HEK293T (cell line): Measurements from ENCODE around the gene TRIM72.
"Not testable (repeated sequence)": the region's sequence is repeated elsewhere in the genome, so short reads cannot be mapped to it uniquely, and the experiment has no call there.

Experiments
- CTCF ChIA-PET: fragments of 350-600 bp; formaldehyde crosslinking; extraction: SDS; loops from one replicate; lab custom pipeline; 2021; ENCODE audit warnings: antibody characterized with exemption, inconsistent platforms; lab: Yijun Ruan, JAX
- POLR2A ChIA-PET: fragments of 350-600 bp; formaldehyde crosslinking; extraction: SDS; loops from one replicate; lab custom pipeline; 2020; ENCODE audit warnings: antibody characterized with exemption, inconsistent platforms; lab: Yijun Ruan, JAX
- DNase-seq: peaks from one replicate; pipeline ENCODE4 v3.0.0; 2012; ENCODE audit warnings: mixed read lengths; ENCODE audit errors: extremely low spot score
- ARNT ChIP-seq: fragments of 450-650 bp; IDR thresholded peaks from 2 replicates; pipeline ENCODE4 v1.6.1; 2017; ENCODE audit warnings: mild to moderate bottlenecking
- BHLHE40 ChIP-seq: fragments of 450-650 bp; IDR thresholded peaks from 2 replicates; pipeline ENCODE4 v1.6.1; 2016; ENCODE audit warnings: mild to moderate bottlenecking, moderate library complexity, borderline replicate concordance
- CTBP1 ChIP-seq: fragments of 450-650 bp; IDR thresholded peaks from 2 replicates; pipeline ENCODE4 v1.6.1; 2016; ENCODE audit warnings: borderline replicate concordance
- ELF4 ChIP-seq: fragments of 450-650 bp; IDR thresholded peaks from 2 replicates; pipeline ENCODE4 v1.6.1; 2017; ENCODE audit warnings: antibody characterized with exemption
- FOXA1 ChIP-seq: fragments of 450-650 bp; IDR thresholded peaks from 2 replicates; pipeline ENCODE4 v1.6.1; 2016; ENCODE audit warnings: mild to moderate bottlenecking
- FOXK2 ChIP-seq: fragments of 450-650 bp; IDR thresholded peaks from 2 replicates; pipeline ENCODE4 v1.6.1; 2016; ENCODE audit warnings: mild to moderate bottlenecking
- FOXM1 ChIP-seq: fragments of 450-650 bp; IDR thresholded peaks from 2 replicates; pipeline ENCODE4 v1.6.1; 2017; ENCODE audit warnings: mild to moderate bottlenecking, borderline replicate concordance
- HDGF ChIP-seq: fragments of 450-650 bp; IDR thresholded peaks from 2 replicates; pipeline ENCODE4 v1.6.1; 2017; ENCODE audit warnings: antibody characterized with exemption, borderline replicate concordance
- L3MBTL2 ChIP-seq: fragments of 450-650 bp; conservative IDR thresholded peaks from 2 replicates; pipeline ENCODE4 v1.6.1; 2016; ENCODE audit warnings: mild to moderate bottlenecking
- LEF1 ChIP-seq: fragments of 450-650 bp; IDR thresholded peaks from 2 replicates; pipeline ENCODE4 v1.6.1; 2017; ENCODE audit warnings: mild to moderate bottlenecking, borderline replicate concordance
- NFRKB ChIP-seq: fragments of 450-650 bp; IDR thresholded peaks from 2 replicates; pipeline ENCODE4 v1.6.1; 2016; ENCODE audit warnings: mild to moderate bottlenecking, moderate library complexity
- SP1 ChIP-seq: fragments of 450-650 bp; IDR thresholded peaks from 2 replicates; pipeline ENCODE4 v1.6.1; 2017
- SUZ12 ChIP-seq: fragments of 450-650 bp; IDR thresholded peaks from 2 replicates; pipeline ENCODE4 v1.6.1; 2016; ENCODE audit warnings: mild to moderate bottlenecking
- TARDBP ChIP-seq: fragments of 450-650 bp; IDR thresholded peaks from 2 replicates; pipeline ENCODE4 v1.6.1; 2016
- ZNF384 ChIP-seq: fragments of 450-650 bp; IDR thresholded peaks from 2 replicates; pipeline ENCODE4 v1.6.1; 2016
- TF ChIP-seq, protein P1 (sequence below): fragments of 450-650 bp; IDR thresholded peaks from 2 replicates; pipeline ENCODE4 v1.6.1; 2016

TRIM72 gene

DNA sequence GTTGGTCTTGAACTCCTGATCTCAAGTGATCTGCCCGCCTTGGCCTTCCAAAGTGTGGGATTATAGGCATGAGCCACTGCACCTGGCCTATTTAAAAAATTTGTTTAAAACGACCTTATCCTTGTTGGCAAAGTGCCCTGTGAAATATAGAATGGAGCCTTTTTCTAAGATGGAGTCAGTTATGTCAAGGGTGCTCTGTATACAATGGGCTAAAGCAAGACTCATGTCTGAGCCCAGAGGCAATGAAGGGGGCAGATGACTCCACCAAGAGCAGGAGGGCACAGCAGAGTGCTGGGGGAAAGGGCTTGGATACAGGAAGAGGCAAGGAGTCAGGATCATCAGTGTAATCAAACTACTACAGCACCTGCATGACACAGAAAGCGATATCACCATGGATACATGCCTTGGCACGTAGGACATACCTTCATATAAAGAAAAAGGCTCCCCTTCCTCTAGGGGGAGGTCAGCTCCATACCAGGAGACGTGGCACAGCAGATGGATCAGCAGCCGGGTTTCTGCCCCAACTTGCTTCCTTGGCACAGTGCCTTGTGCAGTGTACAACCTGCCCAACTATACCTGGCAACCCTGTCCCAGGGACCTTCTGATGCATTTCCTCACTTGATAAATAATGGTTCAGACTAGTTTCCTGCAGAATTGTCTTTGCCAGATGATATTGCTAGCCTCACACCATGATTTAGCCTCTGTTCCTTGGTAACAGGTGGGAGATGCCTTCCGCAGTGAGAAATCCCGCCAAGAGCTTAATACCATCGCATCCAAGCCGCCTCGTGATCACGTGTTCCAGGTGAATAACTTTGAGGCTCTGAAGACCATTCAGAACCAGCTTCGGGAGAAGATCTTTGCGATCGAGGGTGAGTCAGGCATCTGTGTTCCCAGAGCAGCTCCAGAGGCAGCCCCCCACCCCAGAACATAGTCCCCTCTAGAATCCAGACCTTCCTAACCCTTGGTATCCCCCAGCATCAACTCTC lies 61.2 kb downstream of the TRIM72 start:
- TF ChIP-seq NFRKB = no peak
- no peak for TF ChIP-seq TARDBP
- TF ChIP-seq, protein P1, sequence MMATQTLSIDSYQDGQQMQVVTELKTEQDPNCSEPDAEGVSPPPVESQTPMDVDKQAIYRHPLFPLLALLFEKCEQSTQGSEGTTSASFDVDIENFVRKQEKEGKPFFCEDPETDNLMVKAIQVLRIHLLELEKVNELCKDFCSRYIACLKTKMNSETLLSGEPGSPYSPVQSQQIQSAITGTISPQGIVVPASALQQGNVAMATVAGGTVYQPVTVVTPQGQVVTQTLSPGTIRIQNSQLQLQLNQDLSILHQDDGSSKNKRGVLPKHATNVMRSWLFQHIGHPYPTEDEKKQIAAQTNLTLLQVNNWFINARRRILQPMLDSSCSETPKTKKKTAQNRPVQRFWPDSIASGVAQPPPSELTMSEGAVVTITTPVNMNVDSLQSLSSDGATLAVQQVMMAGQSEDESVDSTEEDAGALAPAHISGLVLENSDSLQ = no peak
- TF ChIP-seq LEF1 = no peak
- TF ChIP-seq SP1 = no peak
- no peak for TF ChIP-seq ELF4
- no peak for TF ChIP-seq BHLHE40
- no peak for TF ChIP-seq FOXK2
- no peak for TF ChIP-seq FOXA1
- TF ChIP-seq CTBP1 = no peak
- TF ChIP-seq SUZ12 = no peak
- TF ChIP-seq ZNF384 = no peak
- TF ChIP-seq FOXM1 = no peak
- TF ChIP-seq L3MBTL2 = no peak
- no peak for TF ChIP-seq HDGF
- TF ChIP-seq ARNT = no peak
- ChIA-PET CTCF (no interaction called here), POLR2A (no interaction called here)
- DNase-seq = no peak

DNA sequence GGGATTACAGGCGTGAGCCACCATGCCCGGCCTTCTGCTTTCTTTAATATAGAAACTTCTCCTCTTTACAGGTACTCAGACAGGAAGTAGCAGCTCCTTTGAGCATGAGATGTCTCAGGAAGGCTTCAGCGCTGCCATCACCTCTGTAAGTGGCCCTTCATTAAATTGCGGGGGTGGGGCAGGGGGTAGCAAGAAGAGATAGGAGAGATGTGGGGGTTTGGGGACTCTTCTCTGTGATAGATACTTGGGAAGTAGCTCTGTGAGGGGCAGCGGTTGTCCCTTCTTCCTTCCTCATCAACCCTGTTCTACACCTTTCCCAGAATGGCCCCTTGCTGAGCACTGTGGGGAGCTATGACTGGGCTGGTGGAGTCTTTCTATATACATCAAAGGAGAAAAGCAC lies 62.7 kb downstream of the TRIM72 start:
- TF ChIP-seq LEF1 (no peak), NFRKB (no peak), CTBP1 (no peak), FOXK2 (no peak), BHLHE40 (no peak), SP1 (no peak), ZNF384 (no peak), TARDBP (no peak), SUZ12 (no peak), ELF4 (no peak), ARNT (no peak), HDGF (no peak), FOXM1 (no peak), FOXA1 (no peak)
- DNase-seq = no peak
- CTCF ChIA-PET = no interaction called here
- POLR2A ChIA-PET = no interaction called here

DNA sequence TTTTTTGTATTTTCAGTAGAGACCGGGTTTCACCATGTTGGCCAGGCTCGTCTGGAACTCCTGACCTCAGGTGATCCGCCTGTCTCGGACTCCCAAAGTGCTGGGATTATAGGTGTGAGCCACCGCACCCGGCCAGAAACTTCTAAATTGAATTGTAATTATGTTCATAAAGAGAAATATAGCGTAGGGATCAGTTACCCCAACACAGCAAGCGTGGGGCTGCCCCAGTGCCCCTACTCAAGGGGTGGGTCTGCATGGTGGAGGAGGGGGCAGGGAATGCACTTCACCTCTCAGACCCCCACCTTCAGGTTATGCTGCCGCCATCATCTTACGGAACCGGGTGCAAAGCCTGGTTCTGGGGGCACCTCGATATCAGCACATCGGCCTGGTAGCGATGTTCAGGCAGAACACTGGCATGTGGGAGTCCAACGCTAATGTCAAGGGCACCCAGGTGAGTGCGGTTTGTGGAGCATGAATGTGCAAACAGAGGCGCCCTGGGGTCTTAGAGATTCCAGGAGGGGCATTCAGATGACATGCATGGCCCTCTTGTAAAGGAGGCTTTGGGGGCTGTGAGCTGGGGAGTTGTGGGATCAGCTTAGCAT lies 63.8 kb downstream of the TRIM72 start:
- CTCF ChIA-PET = interaction anchor here (0.6 kb wide), 1 partner anchor 543 kb away, joined by 3 read pairs; no protein-coding TSS in a partner anchor
- DNase-seq = no peak
- TF ChIP-seq NFRKB (no peak), HDGF (no peak), SUZ12 (no peak), CTBP1 (no peak), LEF1 (no peak), TARDBP (no peak), ZNF384 (no peak), L3MBTL2 (no peak), FOXA1 (no peak), FOXM1 (no peak), ARNT (no peak), ELF4 (no peak), FOXK2 (no peak), BHLHE40 (no peak), SP1 (no peak)
- TF ChIP-seq, protein P1 = no peak
- POLR2A ChIA-PET = no interaction called here

DNA sequence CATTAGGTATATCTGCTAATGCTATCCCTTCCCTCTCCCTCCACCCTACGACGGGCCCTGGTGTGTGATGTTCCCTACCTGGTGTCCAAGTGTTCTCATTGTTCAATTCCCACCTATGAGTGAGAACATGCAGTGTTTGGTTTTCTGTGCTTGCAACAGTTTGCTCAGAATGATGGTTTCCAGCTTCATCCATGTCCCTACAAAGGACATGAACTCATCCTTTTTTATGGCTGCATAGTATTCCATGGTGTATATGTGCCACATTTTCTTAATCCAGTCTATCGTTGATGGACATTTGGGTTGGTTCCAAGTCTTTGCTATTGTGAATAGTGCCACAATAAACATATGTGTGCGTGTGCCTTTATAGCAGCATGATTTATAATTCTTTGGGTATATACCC lies 64.9 kb downstream of the TRIM72 start:
- POLR2A ChIA-PET, DNase-seq, CTCF ChIA-PET: not testable (repeated sequence)
